ENCODE results near the gene WDR45B.
"Not testable (repeated sequence)": the region's sequence is repeated elsewhere in the genome, so short reads cannot be mapped to it uniquely, and the experiment has no call there.

Gene WDR45B

DNA sequence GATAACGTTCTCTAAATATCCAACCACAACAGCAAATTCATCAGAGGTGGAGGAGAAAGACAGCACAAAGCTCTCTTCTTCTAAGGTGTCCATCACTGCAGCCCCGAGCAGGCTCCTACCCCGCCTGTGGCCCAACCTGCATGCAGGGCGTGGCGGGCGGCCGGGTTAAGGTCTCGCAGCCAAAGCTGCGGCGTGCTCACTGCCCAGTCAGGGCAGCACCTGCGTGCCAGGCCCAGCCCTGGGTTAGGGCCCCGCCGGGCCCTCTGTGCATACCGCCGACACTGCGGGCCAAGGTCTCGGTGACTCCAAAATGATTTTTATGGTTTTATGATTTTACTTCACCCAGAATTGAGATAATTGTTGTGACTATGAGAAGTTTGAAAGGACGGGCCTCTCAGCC is 70.9 kb downstream of the WDR45B start:
- TF ChIP-seq, protein P1, sequence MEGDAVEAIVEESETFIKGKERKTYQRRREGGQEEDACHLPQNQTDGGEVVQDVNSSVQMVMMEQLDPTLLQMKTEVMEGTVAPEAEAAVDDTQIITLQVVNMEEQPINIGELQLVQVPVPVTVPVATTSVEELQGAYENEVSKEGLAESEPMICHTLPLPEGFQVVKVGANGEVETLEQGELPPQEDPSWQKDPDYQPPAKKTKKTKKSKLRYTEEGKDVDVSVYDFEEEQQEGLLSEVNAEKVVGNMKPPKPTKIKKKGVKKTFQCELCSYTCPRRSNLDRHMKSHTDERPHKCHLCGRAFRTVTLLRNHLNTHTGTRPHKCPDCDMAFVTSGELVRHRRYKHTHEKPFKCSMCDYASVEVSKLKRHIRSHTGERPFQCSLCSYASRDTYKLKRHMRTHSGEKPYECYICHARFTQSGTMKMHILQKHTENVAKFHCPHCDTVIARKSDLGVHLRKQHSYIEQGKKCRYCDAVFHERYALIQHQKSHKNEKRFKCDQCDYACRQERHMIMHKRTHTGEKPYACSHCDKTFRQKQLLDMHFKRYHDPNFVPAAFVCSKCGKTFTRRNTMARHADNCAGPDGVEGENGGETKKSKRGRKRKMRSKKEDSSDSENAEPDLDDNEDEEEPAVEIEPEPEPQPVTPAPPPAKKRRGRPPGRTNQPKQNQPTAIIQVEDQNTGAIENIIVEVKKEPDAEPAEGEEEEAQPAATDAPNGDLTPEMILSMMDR (IDR thresholded peaks at IDR 0.05; ENCODE audit: low read depth, low read length, missing control alignments): no peak
- DNase-seq (ENCODE audit: extremely low read depth, low read depth): no peak
- H3K4me3 ChIP-seq (replicated peaks; ENCODE audit: low read depth, low read length): no peak overlapping the region

DNA sequence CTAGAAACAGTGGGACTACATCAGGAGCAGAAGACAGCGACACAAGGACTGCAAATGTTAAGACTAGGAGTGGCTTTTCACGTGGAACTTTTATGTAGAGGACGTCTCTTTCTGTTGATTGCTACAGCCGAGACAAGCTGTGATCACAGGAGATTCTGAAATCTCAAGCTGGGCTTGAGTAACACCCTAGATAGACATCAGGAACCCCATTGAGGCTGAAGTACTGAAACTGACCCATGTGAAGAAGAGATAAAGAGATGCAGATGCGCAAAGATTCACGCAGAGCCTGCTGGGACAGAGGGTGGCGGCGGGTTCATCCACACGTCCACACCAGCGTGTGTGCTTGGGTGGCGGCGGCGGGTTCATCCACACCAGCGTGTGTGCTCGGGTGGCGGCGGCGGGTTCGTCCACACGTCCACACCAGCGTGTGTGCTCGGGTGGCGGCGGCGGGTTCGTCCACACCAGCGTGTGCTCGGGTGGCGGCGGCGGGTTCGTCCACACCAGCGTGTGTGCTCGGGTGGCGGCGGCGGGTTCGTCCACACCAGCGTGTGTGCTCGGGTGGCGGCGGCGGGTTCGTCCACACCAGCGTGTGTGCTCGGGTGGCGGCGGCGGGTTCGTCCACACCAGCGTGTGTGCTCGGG is 72.5 kb downstream of the WDR45B start:
- H3K4me3 ChIP-seq (replicated peaks; ENCODE audit: low read depth, low read length); DNase-seq (ENCODE audit: extremely low read depth, low read depth): not testable (repeated sequence)

DNA sequence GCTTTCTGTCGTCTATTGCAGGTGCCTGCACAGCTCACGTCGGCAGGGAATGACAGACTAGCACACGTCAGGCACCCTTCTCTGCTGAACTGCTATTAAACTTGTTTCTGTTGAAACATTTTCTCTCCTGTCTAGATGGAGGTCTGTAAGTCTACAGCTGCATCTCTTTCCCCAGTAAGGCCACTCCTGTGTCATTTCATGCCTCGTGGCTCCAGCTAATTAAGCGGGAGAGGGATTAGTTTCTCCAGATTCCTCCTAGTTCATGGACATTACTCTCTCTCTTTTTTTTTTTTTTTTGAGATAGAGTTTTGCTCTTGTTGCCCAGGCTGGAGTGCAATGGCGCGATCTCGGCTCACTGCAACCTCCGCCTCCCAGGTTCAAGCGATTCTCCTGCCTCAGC is 74.2 kb downstream of the WDR45B start:
- no peak overlapping the region for H3K4me3 ChIP-seq (replicated peaks; ENCODE audit: low read depth, low read length)
- TF ChIP-seq, protein P1 (IDR thresholded peaks at IDR 0.05; ENCODE audit: low read depth, low read length, missing control alignments): no peak
- DNase-seq (ENCODE audit: extremely low read depth, low read depth): no peak

DNA sequence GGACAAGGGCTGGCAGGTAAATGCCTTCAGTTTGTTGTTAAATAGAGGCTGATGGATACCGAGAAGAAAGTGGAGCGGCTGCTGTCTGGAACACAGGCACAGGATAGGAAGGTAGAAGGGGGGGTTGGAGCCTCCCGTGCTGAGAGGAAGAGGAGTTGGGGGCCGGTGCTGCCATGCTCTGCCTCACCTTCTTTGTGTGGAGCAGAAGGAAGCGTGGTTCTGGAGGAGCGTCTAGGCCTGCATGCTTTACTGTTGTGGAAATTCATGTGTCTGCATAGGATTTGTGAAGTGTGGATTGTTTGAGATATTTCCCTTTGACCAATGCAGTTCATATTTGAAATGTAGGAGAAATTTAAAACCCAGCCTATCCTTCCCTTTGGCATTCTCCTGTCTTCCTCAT is 76.4 kb downstream of the WDR45B start:
- H3K4me3 ChIP-seq (replicated peaks; ENCODE audit: low read depth, low read length): no peak overlapping the region
- TF ChIP-seq, protein P1 (IDR thresholded peaks at IDR 0.05; ENCODE audit: low read depth, low read length, missing control alignments): no peak
- no peak for DNase-seq (ENCODE audit: extremely low read depth, low read depth)

DNA sequence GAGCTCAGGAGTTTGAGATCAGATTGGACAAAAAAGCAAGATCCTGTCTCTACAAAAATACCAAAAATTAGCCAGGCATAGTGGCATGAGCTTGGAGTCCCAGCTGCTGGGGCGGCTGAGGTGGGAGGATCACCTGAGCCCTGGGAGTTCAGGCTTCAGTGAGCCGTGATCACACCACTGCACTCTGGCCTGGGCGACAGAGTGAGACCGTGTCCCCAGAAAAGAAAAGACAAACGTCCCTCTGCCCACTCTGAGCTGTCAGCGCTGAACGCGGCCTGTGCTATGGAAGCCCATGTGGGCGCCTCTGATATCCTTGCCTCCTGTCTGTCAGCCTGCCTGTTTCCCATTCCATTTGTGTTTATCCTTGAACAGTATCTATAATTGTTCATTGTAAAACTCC is 78.0 kb downstream of the WDR45B start:
- TF ChIP-seq, protein P1 (IDR thresholded peaks at IDR 0.05; ENCODE audit: low read depth, low read length, missing control alignments): no peak
- no peak overlapping the region for H3K4me3 ChIP-seq (replicated peaks; ENCODE audit: low read depth, low read length)
- no peak for DNase-seq (ENCODE audit: extremely low read depth, low read depth)

DNA sequence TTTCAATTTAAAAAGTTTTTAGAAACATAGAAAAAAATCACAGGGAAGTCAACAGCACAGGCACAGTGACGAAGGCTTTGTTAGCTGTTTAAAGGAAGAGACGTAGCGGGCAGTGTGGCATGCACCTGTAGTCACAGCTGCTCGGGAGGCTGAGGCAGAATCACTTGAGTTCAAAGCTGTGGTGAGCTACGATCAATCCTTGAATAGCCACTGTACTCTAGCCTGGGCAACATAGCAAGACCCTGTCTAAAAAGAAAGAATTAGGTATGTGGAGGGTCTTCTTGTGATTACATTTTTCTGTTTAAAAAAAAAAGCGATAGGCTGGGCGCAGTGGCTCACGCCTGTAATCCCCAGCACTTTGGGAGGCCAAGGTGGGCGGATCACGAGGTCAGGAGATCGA is 78.6 kb downstream of the WDR45B start:
- DNase-seq (ENCODE audit: extremely low read depth, low read depth): no peak
- no peak overlapping the region for H3K4me3 ChIP-seq (replicated peaks; ENCODE audit: low read depth, low read length)
- TF ChIP-seq, protein P1 (IDR thresholded peaks at IDR 0.05; ENCODE audit: low read depth, low read length, missing control alignments): no peak

DNA sequence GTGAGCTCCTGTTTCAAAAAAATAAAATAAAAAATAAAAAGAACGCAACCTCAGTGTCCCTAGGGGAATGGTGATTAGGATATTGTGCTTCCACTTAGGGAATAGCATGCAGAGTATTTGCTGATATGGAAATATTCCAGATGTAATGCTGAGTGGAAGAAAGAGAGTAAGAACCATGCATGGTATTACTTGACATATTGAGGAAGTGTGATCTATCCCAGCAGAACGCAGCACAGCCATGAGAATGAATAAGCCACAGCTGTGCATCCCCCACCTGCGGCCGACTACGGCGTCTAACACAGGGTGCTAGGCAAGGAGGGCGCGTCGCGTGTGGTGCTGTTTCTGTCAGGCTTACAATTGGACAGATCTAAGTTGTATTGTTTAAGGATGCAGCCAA is 79.2 kb downstream of the WDR45B start:
- DNase-seq (ENCODE audit: extremely low read depth, low read depth): no peak
- TF ChIP-seq, protein P1 (IDR thresholded peaks at IDR 0.05; ENCODE audit: low read depth, low read length, missing control alignments): no peak
- H3K4me3 ChIP-seq (replicated peaks; ENCODE audit: low read depth, low read length): no peak overlapping the region
